H1 (cell line): ENCODE data around the gene ZNF672. TPM values are rescaled to one million over a fixed set of nuclear protein-coding genes. Genes with fewer than 3 reads are reported as not detected.

ENCODE experiments used
- CTCF ChIA-PET: fragments of 300-600 bp; sonication (Branson Sonifier 250); formaldehyde crosslinking; loops from one replicate; lab custom pipeline; 2021; ENCODE audit not compliant: partially characterized antibody; lab: Charles Lee
- POLR2A ChIA-PET: fragments of 300-600 bp; sonication (Branson Sonifier 250); formaldehyde crosslinking; loops from one replicate; lab custom pipeline; 2021; ENCODE audit warnings: inconsistent platforms; ENCODE audit not compliant: partially characterized antibody; lab: Charles Lee
- DNase-seq, 2 experiments: peaks; one replicate each; pipeline versions ENCODE4 v3.0.0 to v3.0.0-alpha.2; 2010 to 2022; ENCODE audit warnings: low spot score in 2 of 2, low read depth in 1 of 2, mixed read lengths in 1 of 2
- FAIRE-seq: peaks from 2 replicates; lab custom pipeline; 2011; peaks lifted over from hg19 to GRCh38; lab: Jason Lieb, UNC
- H2AFZ ChIP-seq: 2 replicates; pipeline ENCODE4 v1.8.1; 2012; ENCODE audit warnings: low read length, inconsistent platforms
- H2AK5ac ChIP-seq: 2 replicates; pipeline ENCODE4 v1.6.1; 2013; ENCODE audit warnings: low read depth, low read length
- H2BK120ac ChIP-seq: replicated peaks from 2 replicates; pipeline ENCODE3; 2013; ENCODE audit warnings: low read depth, low read length, inconsistent platforms
- H2BK12ac ChIP-seq: 2 replicates; pipeline ENCODE4 v1.6.1; 2013; ENCODE audit warnings: low read depth, low read length
- H2BK15ac ChIP-seq: 2 replicates; pipeline ENCODE4 v1.6.1; 2013; ENCODE audit warnings: low read length
- H2BK20ac ChIP-seq: 2 replicates; pipeline ENCODE4 v1.6.1; 2013; ENCODE audit warnings: low read length
- H2BK5ac ChIP-seq: 2 replicates; pipeline ENCODE4 v1.6.1; 2013; ENCODE audit warnings: low read depth, low read length
- H3K14ac ChIP-seq: 2 replicates; pipeline ENCODE4 v1.6.1; 2013; ENCODE audit warnings: inconsistent platforms; ENCODE audit not compliant: insufficient read length
- H3K18ac ChIP-seq: 2 replicates; pipeline ENCODE4 v1.6.1; 2013; ENCODE audit warnings: low read length; ENCODE audit errors: extremely low read depth
- H3K23ac ChIP-seq: 2 replicates; pipeline ENCODE4 v1.6.1; 2013; ENCODE audit warnings: inconsistent platforms; ENCODE audit not compliant: insufficient read length
- H3K23me2 ChIP-seq: 2 replicates; pipeline ENCODE4 v1.6.1; 2013; ENCODE audit warnings: low read depth, low read length
- H3K27ac ChIP-seq: 2 replicates; pipeline ENCODE4 v1.6.1; 2011; ENCODE audit warnings: low read depth, low read length, inconsistent platforms
- H3K27me3 ChIP-seq, 4 experiments: replicated peaks in 1 of 4; 1 replicate in 1 of 4; 2 replicates in 3 of 4; pipeline versions ENCODE4 v1.6.1 to v1.8.1; 2011 to 2013; ENCODE audit warnings: low read length in 3 of 4, mild to moderate bottlenecking in 3 of 4, inconsistent platforms in 2 of 4, mixed read lengths in 2 of 4, moderate library complexity in 1 of 4; ENCODE audit not compliant: control insufficient read depth in 3 of 4, insufficient read depth in 3 of 4; ENCODE audit errors: extremely low read depth in 1 of 4
- H3K36me3 ChIP-seq, 4 experiments: 2 replicates each; pipeline versions ENCODE4 v1.6.1 to v1.8.1; 2011 to 2013; ENCODE audit warnings: mild to moderate bottlenecking in 4 of 4, low read length in 3 of 4, moderate library complexity in 2 of 4, control low read depth in 1 of 4, inconsistent platforms in 1 of 4; ENCODE audit not compliant: insufficient read depth in 4 of 4, control insufficient read depth in 2 of 4
- H3K4ac ChIP-seq: replicated peaks from 2 replicates; pipeline ENCODE3; 2013; ENCODE audit warnings: low read length, low read depth, mixed read lengths, inconsistent platforms; ENCODE audit not compliant: insufficient read length
- H3K4me1 ChIP-seq, 4 experiments: replicated peaks in 1 of 4; 1 replicate in 1 of 4; 2 replicates in 3 of 4; pipeline versions ENCODE4 v1.6.1 to v1.8.1; 2011 to 2013; ENCODE audit warnings: low read length in 3 of 4, inconsistent platforms in 2 of 4, mixed read lengths in 1 of 4; ENCODE audit not compliant: insufficient read depth in 4 of 4, control insufficient read depth in 3 of 4
- H3K4me2 ChIP-seq, 2 experiments: 2 replicates each; pipeline versions ENCODE4 v1.6.1 to v1.8.1; 2011 to 2013; ENCODE audit warnings: low read depth in 2 of 2, low read length in 2 of 2, control low read depth in 1 of 2, inconsistent platforms in 1 of 2, mild to moderate bottlenecking in 1 of 2; ENCODE audit not compliant: insufficient read depth in 1 of 2
- H3K4me3 ChIP-seq, 4 experiments: fragments of 200-600, 300-600 bp in 1 of 4; sonication (generic), shearing (Covaris generic), sonication (Bioruptor Twin) in 1 of 4; 2 replicates each; pipeline versions ENCODE4 v1.5.1 to v1.8.1; 2011 to 2016; ENCODE audit warnings: low read length in 4 of 4, low read depth in 3 of 4, control low read depth in 2 of 4, inconsistent platforms in 2 of 4, mild to moderate bottlenecking in 2 of 4, mixed read lengths in 1 of 4, moderate library complexity in 1 of 4; ENCODE audit not compliant: insufficient read depth in 2 of 4; ENCODE audit errors: extremely low read depth in 1 of 4
- H3K56ac ChIP-seq: replicated peaks from 2 replicates; pipeline ENCODE3; 2013; ENCODE audit warnings: low read depth, mild to moderate bottlenecking, mixed read lengths, low read length, inconsistent platforms; ENCODE audit not compliant: insufficient read length
- H3K79me1 ChIP-seq: 2 replicates; pipeline ENCODE4 v1.6.1; 2013; ENCODE audit warnings: low read depth, low read length, control low read depth
- H3K79me2 ChIP-seq, 2 experiments: 2 replicates each; pipeline versions ENCODE4 v1.6.1 to v1.8.1; 2012 to 2013; ENCODE audit warnings: low read length in 2 of 2, mild to moderate bottlenecking in 2 of 2, inconsistent platforms in 1 of 2; ENCODE audit not compliant: insufficient read depth in 2 of 2, control insufficient read depth in 1 of 2
- H3K9ac ChIP-seq, 4 experiments: replicated peaks in 1 of 4; 1 replicate in 1 of 4; 2 replicates in 3 of 4; pipeline versions ENCODE4 v1.6.1 to v1.8.1; 2011 to 2013; ENCODE audit warnings: low read depth in 3 of 4, low read length in 3 of 4, control low read depth in 2 of 4, mild to moderate bottlenecking in 2 of 4, moderate library complexity in 2 of 4, inconsistent platforms in 1 of 4; ENCODE audit errors: extremely low read depth in 1 of 4
- H3K9me3 ChIP-seq, 2 experiments: 2 replicates each; pipeline versions ENCODE4 v1.6.1 to v1.8.1; 2012 to 2013; ENCODE audit warnings: mild to moderate bottlenecking in 2 of 2, moderate library complexity in 2 of 2, control low read depth in 1 of 2, inconsistent platforms in 1 of 2, low read depth in 1 of 2, low read length in 1 of 2, mixed read lengths in 1 of 2; ENCODE audit not compliant: insufficient read depth in 2 of 2
- H4K20me1 ChIP-seq, 2 experiments: replicated peaks in 1 of 2; 2 replicates each; pipeline versions ENCODE3 to v1.8.1; 2011 to 2013; ENCODE audit warnings: inconsistent platforms in 2 of 2, low read length in 2 of 2, mild to moderate bottlenecking in 1 of 2; ENCODE audit not compliant: insufficient read depth in 2 of 2, control insufficient read depth in 1 of 2
- H4K5ac ChIP-seq: 2 replicates; pipeline ENCODE4 v1.6.1; 2013; ENCODE audit warnings: low read length, low read depth, mixed read lengths, inconsistent platforms; ENCODE audit not compliant: insufficient read length
- H4K8ac ChIP-seq: 2 replicates; pipeline ENCODE4 v1.8.0; 2013; ENCODE audit warnings: mild to moderate bottlenecking, moderate library complexity, low read length, inconsistent platforms; ENCODE audit not compliant: insufficient read depth; ENCODE audit errors: extremely low read depth
- H4K91ac ChIP-seq: replicated peaks from 2 replicates; pipeline ENCODE3; 2013; ENCODE audit warnings: low read length, mixed read lengths, inconsistent platforms; ENCODE audit not compliant: insufficient read length
- ATF3 ChIP-seq: IDR thresholded peaks from 2 replicates; pipeline ENCODE4 v1.6.1; 2011; ENCODE audit warnings: low read depth, mild to moderate bottlenecking, low read length; ENCODE audit not compliant: insufficient read depth
- CREB1 ChIP-seq: IDR thresholded peaks from 2 replicates; pipeline ENCODE4 v1.6.1; 2012; ENCODE audit warnings: inconsistent platforms
- EP300 ChIP-seq, 2 experiments: IDR thresholded peaks; 1 replicate in 1 of 2; 2 replicates in 1 of 2; pipeline ENCODE4 v1.6.1; 2011 to 2012; ENCODE audit warnings: low read depth in 2 of 2, low read length in 2 of 2, mild to moderate bottlenecking in 2 of 2, borderline replicate concordance in 1 of 2, inconsistent platforms in 1 of 2, moderate library complexity in 1 of 2
- HDAC2 ChIP-seq, 2 experiments: fragments of 300-600 bp in 1 of 2; sonication (generic) in 1 of 2; IDR thresholded peaks; 2 replicates each; pipeline ENCODE4 v1.6.1; 2011 to 2012; ENCODE audit warnings: low read depth in 2 of 2, low read length in 2 of 2, mild to moderate bottlenecking in 2 of 2, moderate library complexity in 2 of 2, borderline replicate concordance in 1 of 2, inconsistent platforms in 1 of 2
- HDAC6 ChIP-seq: IDR thresholded peaks from one replicate; pipeline ENCODE4 v1.7.1; 2012; ENCODE audit warnings: low read depth, mild to moderate bottlenecking, inconsistent platforms, low read length, moderate library complexity
- MAFK ChIP-seq: IDR thresholded peaks from 2 replicates; pipeline ENCODE4 v1.6.1; 2012; ENCODE audit warnings: low read depth, mild to moderate bottlenecking, improper control_type of control experiment, low read length
- NANOG ChIP-seq: IDR thresholded peaks from 2 replicates; pipeline ENCODE4 v1.6.1; 2011; ENCODE audit warnings: low read length, low read depth, mild to moderate bottlenecking, inconsistent platforms; ENCODE audit not compliant: insufficient read depth, poor library complexity, severe bottlenecking
- POU5F1 ChIP-seq: IDR thresholded peaks from 2 replicates; pipeline ENCODE4 v1.6.1; 2011; ENCODE audit warnings: low read depth, mild to moderate bottlenecking, low read length, moderate library complexity
- RBBP5 ChIP-seq: IDR thresholded peaks from 2 replicates; pipeline ENCODE4 v1.7.1; 2012; ENCODE audit warnings: low read depth, mild to moderate bottlenecking, inconsistent platforms, low read length, moderate library complexity, borderline replicate concordance
- SIX5 ChIP-seq: IDR thresholded peaks from 2 replicates; pipeline ENCODE4 v1.6.1; 2011; ENCODE audit warnings: mild to moderate bottlenecking, low read depth, low read length
- SP2 ChIP-seq: IDR thresholded peaks from 2 replicates; pipeline ENCODE4 v1.6.1; 2012; ENCODE audit warnings: mild to moderate bottlenecking, low read length, inconsistent platforms
- SRF ChIP-seq: IDR thresholded peaks from 2 replicates; pipeline ENCODE4 v1.6.1; 2011; ENCODE audit warnings: mild to moderate bottlenecking, low read depth, low read length, moderate library complexity
- TCF12 ChIP-seq: IDR thresholded peaks from 2 replicates; pipeline ENCODE4 v1.6.1; 2011; ENCODE audit warnings: low read depth, mild to moderate bottlenecking, low read length
- TEAD4 ChIP-seq: IDR thresholded peaks from 2 replicates; pipeline ENCODE4 v1.6.1; 2012; ENCODE audit warnings: low read depth, low read length, inconsistent platforms, mixed read lengths
- WGBS, 2 experiments: shearing (Covaris generic) in 1 of 2; methylation state at CpG; one replicate each; pipeline versions ENCODE4 v1.1.6 to v1.1.7; 2013 to 2015; ENCODE audit warnings: low lambda C conversion rate in 2 of 2, mixed read lengths in 2 of 2, inconsistent platforms in 1 of 2, low coverage in 1 of 2, missing lambda C conversion rate in 1 of 2; ENCODE audit not compliant: insufficient replicate concordance in 2 of 2, insufficient coverage in 1 of 2, insufficient read length in 1 of 2; ENCODE audit errors: extremely low coverage in 1 of 2, missing lambda C conversion rate in 1 of 2; 5-methylcytosine and 5-hydroxymethylcytosine counted together
- polyA plus RNA-seq, 7 experiments: library from polyadenylated mRNA; depleted of rRNA in 3 of 7; stranded (reverse) in 5 of 7; unstranded in 2 of 7; fragments of >200 nt in 5 of 7; fragments of 200-250 nt in 2 of 7; gene quantifications; 1 replicate in 5 of 7; 2 replicates in 1 of 7; 4 replicates in 1 of 7; pipeline versions ENCODE4 v1.2.1 to v1.2.3, GENCODE V29; 2011 to 2013; ENCODE audit warnings: missing spikeins in 2 of 7, mixed read lengths in 2 of 7
- total RNA-seq: library from RNA; stranded (reverse); fragmentation: NEBNext Ultra II Directional; extraction: Animal tissue kit (Norgen Biotek cat#: 25700); gene quantifications from 2 replicates; pipeline ENCODE4 v1.2.1, GENCODE V29; 2021

ZNF672 gene
- total and polyA plus RNA-seq, 2 of the 8 experiments (the other 6 are each of a cell fraction or from before 2014, with no cell fraction given), result 30.7 to 40.4 TPM

GRCh38 chr1:248861616-248862015 is 23.6 kb downstream of the ZNF672 start:
- peaks cover 3 to 18% (median 14%) of the 10 kb centered on the region in 4 experiments for H3K4me1 ChIP-seq
- 86% methylated on average over 2 of the region's 2 CpGs; no CpG with 5 or more reads in 1 of the 2 experiments for WGBS, 2 experiments
- H3K79me1 ChIP-seq, result no peaks in the 10 kb centered on the region
- no peak overlapping the region for H3K4ac ChIP-seq
- CTCF ChIA-PET, result interaction anchor here (1.1 to 2.9 kb wide), 4 partner anchors 14 to 22 kb away, joined by 3 to 9 read pairs (median 6); no protein-coding TSS in a partner anchor
- no peak overlapping the region for H2BK12ac ChIP-seq
- no peak overlapping the region for H4K5ac ChIP-seq
- H2BK20ac ChIP-seq, result no peak overlapping the region
- no peaks in the 10 kb centered on the region for H3K9me3 ChIP-seq
- H3K23me2 ChIP-seq, result peaks cover 26% of the 10 kb centered on the region
- H3K14ac ChIP-seq, result no peak overlapping the region
- H3K27me3 ChIP-seq, result peaks cover 0 to 19% (median 11%) of the 10 kb centered on the region in 4 experiments; a peak in 5 of 7 replicates
- no peak overlapping the region for H3K4me2 ChIP-seq
- H3K23ac ChIP-seq, result no peak overlapping the region
- H2AFZ ChIP-seq, result no peak overlapping the region
- FAIRE-seq (no peak), DNase-seq (no peak)
- no peaks in the 10 kb centered on the region for H4K20me1 ChIP-seq
- H2BK120ac ChIP-seq, result no peak overlapping the region
- peaks cover 0 to 8% of the 10 kb centered on the region in 2 experiments; a peak in 1 of 4 replicates for H3K79me2 ChIP-seq
- no peak overlapping the region for H3K4me3 ChIP-seq
- POLR2A ChIA-PET, result interaction anchor here (1.3 to 2.1 kb wide), 3 partner anchors 12 to 45 kb away, joined by 3 to 19 read pairs (median 6); no protein-coding TSS in a partner anchor
- H4K91ac ChIP-seq, result no peak overlapping the region
- no peak overlapping the region for H4K8ac ChIP-seq
- H3K18ac ChIP-seq, result no peak overlapping the region
- no peak overlapping the region for H3K9ac ChIP-seq
- no peak overlapping the region for H2BK5ac ChIP-seq
- H2BK15ac ChIP-seq, result no peak overlapping the region
- no peak overlapping the region for H3K56ac ChIP-seq
- no peak overlapping the region for H3K27ac ChIP-seq
- no peak overlapping the region for H2AK5ac ChIP-seq
- H3K36me3 ChIP-seq, result no peaks in the 10 kb centered on the region
- TF ChIP-seq POU5F1 (no peak), MAFK (no peak), CREB1 (no peak), TCF12 (no peak), RBBP5 (no peak), TEAD4 (no peak), SRF (no peak), EP300 (IDR thresholded peaks at IDR 0.05; ENCODE audit: borderline replicate concordance in 1 of 2, low read depth in 2 of 2, low read length in 2 of 2) (no peak), ATF3 (no peak), SIX5 (no peak), SP2 (no peak), HDAC6 (no peak), NANOG (no peak), HDAC2 (IDR thresholded peaks at IDR 0.05; ENCODE audit: borderline replicate concordance in 1 of 2, low read depth in 2 of 2, low read length in 2 of 2) (no peak)
